Mucosa of rectum (tissue), 2 donors: ENCODE data around the gene TTC33.

Source experiments
- H3K27ac ChIP-seq, 2 donors: one replicate each; pipeline ENCODE4 v1.7.0; 2013; ENCODE audit warnings: inconsistent platforms in 2 of 2, low read depth in 2 of 2, low read length in 2 of 2
- H3K27me3 ChIP-seq, 2 donors: one replicate each; pipeline ENCODE4 v1.7.0; 2013; ENCODE audit warnings: low read length in 2 of 2; ENCODE audit not compliant: control insufficient read depth in 2 of 2, insufficient read depth in 2 of 2
- H3K36me3 ChIP-seq, 2 donors: one replicate each; pipeline ENCODE4 v1.7.0; 2013; ENCODE audit warnings: low read length in 2 of 2; ENCODE audit not compliant: control insufficient read depth in 2 of 2, insufficient read depth in 2 of 2
- H3K4me1 ChIP-seq, 2 donors: one replicate each; pipeline ENCODE4 v1.7.0; 2013; ENCODE audit warnings: low read length in 2 of 2, mild to moderate bottlenecking in 1 of 2; ENCODE audit not compliant: control insufficient read depth in 2 of 2, insufficient read depth in 2 of 2
- H3K4me3 ChIP-seq, 2 donors: one replicate each; pipeline ENCODE4 v1.7.0; 2013; ENCODE audit warnings: low read length in 2 of 2
- H3K9ac ChIP-seq, 2 donors: one replicate each; pipeline ENCODE4 v1.7.0; 2013; ENCODE audit warnings: low read length in 2 of 2, low read depth in 1 of 2, mild to moderate bottlenecking in 1 of 2
- H3K9me3 ChIP-seq, 2 donors: one replicate each; pipeline ENCODE4 v1.7.0; 2013; ENCODE audit warnings: low read length in 2 of 2; ENCODE audit not compliant: control insufficient read depth in 2 of 2
- donor health status: healthy.
- donor health status: Normal muscosa, but diverticular disease.

TTC33 gene

DNA sequence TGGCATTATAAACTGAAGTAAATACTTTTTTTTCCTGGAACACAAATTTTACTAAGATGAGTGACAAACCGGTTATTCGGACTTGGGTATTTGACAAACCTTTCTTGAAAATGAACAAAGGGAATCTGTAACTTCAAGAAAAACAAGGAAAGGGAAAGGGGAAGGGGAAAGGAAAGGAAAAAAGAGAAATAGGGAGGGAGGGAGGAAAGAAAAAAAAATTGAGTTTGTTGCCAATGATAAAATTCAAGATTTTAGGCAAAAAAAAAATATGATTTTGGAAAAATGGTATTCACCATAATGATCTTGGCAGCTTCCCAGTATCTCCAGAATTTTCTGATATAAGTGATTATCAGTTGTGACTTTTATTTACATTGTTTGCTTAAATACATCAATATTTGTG, 1.6 kb upstream of the TTC33 start:
- H3K4me1 ChIP-seq, result peaks cover 0 to 11% of the 10 kb centered on the region in 2 donors
- H3K4me3 ChIP-seq, result no peak overlapping the region
- no peaks in the 10 kb centered on the region for H3K27me3 ChIP-seq
- H3K27ac ChIP-seq, result no peak overlapping the region
- H3K36me3 ChIP-seq, result peaks cover 4 to 15% of the 10 kb centered on the region in 2 donors
- H3K9ac ChIP-seq, result no peak overlapping the region
- no peaks in the 10 kb centered on the region for H3K9me3 ChIP-seq

DNA sequence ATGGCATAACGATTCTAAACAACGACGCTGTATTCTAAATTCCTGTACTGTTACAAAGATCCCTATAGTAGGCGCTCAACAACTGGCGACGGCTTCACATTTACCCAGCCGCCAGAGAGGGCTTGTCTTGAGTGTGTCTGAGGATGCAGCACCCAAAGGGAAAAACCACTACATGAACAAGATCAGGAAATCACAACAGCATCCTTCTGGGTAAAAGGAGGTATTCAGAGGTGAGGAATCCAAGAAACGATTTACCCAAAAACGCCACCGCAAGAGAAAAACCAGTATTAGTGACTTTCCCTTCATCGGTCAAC, 711 bp downstream of the TTC33 start:
- H3K36me3 ChIP-seq, result peaks cover 0 to 6% of the 10 kb centered on the region in 2 donors
- no peaks in the 10 kb centered on the region for H3K9me3 ChIP-seq
- H3K27me3 ChIP-seq, result no peaks in the 10 kb centered on the region
- H3K27ac ChIP-seq, result peak overlapping the region; percentile 84 to 93
- peak overlapping the region; percentile 75 to 96 for H3K4me3 ChIP-seq
- peak overlapping the region; percentile 86 to 92 for H3K9ac ChIP-seq
- peaks cover 0 to 11% of the 10 kb centered on the region in 2 donors for H3K4me1 ChIP-seq

DNA sequence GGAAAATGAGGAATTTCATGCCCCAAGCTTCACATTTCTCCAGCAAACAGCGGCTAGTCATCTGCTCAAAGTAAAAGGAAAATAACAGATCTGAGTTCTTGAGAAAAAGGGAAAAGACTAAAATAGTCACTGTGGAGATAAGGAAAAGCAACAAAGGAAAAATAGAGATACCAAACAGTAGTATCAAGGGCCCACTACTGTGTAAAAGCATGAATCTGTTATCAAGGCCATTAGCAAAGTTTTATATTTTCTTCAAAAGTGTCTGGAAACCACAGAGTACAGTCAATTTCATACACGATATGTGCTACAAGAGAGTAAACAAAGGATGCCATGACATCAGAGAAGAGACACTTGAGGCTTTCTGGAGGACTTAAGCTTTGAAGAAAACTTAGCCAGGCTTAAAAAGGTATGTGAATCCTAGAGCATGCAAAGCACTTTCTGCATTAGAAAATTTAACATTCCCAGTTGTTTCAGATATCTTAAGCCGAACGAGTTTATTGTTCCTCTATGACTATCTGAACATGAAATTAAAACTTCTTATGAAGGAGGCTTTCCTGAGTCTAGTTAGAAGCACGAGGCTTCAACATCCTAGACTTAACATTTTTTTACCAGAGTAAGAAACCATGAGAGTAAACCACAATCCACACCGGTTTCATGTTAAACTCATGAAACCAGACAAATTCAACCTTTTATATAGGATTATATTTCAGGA, 1.2 kb downstream of the TTC33 start:
- peaks cover 0 to 6% of the 10 kb centered on the region in 2 donors for H3K36me3 ChIP-seq
- H3K9me3 ChIP-seq, result no peaks in the 10 kb centered on the region
- H3K4me3 ChIP-seq, result peak overlapping the region; percentile 75 to 96
- H3K4me1 ChIP-seq, result peaks cover 0 to 11% of the 10 kb centered on the region in 2 donors
- H3K9ac ChIP-seq, result peak overlapping the region; percentile 86 to 92
- H3K27me3 ChIP-seq, result no peaks in the 10 kb centered on the region
- peak overlapping the region; percentile 84 to 93 for H3K27ac ChIP-seq

DNA sequence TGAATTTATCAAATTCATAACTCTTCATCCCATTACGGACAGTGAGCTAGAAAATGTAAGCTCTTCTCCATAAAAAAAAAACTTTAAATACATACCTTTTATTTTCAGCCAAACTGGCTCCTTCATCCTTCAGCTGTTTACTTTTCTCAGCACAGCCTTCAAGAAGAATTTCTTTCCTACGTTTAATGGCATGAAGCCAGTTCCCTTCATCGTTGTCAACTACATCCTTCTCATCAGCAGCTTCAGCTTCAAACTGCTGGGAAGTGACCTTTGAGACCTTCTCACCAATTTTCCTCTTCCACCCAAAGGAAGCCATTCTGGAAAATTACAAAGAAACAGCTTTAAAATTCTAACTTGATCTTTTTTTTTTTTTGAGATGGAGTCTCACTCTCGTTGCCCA, 9.1 kb downstream of the TTC33 start:
- Histone ChIP-seq H3K27ac (no peak overlapping the region), H3K36me3 (peaks cover 2 to 5% of the 10 kb centered on the region in 2 donors)

DNA sequence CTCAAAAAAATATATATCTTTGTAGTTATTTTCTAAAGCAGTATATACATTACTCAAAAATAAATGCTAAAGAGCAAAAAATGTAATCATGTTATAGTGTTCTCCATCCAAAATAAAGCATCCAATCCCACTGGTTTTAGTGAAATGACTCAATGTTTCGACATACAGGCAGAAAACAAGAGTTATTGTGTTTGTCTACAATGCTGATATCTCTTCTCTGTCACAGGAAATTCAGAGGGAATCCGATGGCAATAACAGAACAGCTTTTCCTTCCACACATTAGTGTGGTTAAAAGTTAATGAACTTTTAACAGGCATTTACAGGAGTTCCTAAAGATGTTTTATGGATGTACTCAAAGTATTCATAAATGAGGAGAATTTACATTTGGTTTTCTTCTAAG, 12.0 kb downstream of the TTC33 start:
- Histone ChIP-seq H3K9me3 (peaks cover 2 to 4% of the 10 kb centered on the region in 2 donors), H3K27ac (no peak overlapping the region), H3K36me3 (peaks cover 9 to 12% of the 10 kb centered on the region in 2 donors), H3K27me3 (no peaks in the 10 kb centered on the region), H3K4me1 (no peaks in the 10 kb centered on the region), H3K9ac (no peak overlapping the region), H3K4me3 (no peak overlapping the region)

More for the DNA sequence above, 9.1 kb downstream of the TTC33 start:
- no peak overlapping the region for H3K9ac ChIP-seq
- no peaks in the 10 kb centered on the region for H3K4me1 ChIP-seq
- no peaks in the 10 kb centered on the region for H3K9me3 ChIP-seq
- no peak overlapping the region for H3K4me3 ChIP-seq
- no peaks in the 10 kb centered on the region for H3K27me3 ChIP-seq

DNA sequence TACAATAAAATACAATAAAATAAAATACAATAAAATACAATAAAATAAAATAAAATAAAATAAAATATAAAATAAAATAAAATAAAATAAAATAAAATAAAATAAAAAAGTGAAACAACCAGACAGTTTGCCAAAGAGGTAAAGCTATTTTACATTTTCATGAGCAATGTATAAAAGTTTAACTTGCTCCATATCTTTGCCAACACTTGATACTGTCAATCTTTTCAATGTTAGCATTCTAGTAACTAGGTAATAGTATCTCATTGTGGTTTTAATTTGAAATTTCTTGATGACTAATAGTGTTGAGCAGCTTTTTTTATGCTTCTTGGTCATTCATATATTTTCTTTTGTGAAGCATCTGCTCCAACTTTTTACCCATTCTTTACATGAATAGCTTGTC, 17.3 kb downstream of the TTC33 start:
- Histone ChIP-seq H3K4me1 (peaks cover 18 to 27% of the 10 kb centered on the region in 2 donors), H3K4me3 (no peak overlapping the region), H3K36me3 (peaks cover 4 to 12% of the 10 kb centered on the region in 2 donors), H3K27me3 (no peaks in the 10 kb centered on the region), H3K9ac (no peak overlapping the region), H3K9me3 (peaks cover 2 to 4% of the 10 kb centered on the region in 2 donors), H3K27ac (no peak overlapping the region)

DNA sequence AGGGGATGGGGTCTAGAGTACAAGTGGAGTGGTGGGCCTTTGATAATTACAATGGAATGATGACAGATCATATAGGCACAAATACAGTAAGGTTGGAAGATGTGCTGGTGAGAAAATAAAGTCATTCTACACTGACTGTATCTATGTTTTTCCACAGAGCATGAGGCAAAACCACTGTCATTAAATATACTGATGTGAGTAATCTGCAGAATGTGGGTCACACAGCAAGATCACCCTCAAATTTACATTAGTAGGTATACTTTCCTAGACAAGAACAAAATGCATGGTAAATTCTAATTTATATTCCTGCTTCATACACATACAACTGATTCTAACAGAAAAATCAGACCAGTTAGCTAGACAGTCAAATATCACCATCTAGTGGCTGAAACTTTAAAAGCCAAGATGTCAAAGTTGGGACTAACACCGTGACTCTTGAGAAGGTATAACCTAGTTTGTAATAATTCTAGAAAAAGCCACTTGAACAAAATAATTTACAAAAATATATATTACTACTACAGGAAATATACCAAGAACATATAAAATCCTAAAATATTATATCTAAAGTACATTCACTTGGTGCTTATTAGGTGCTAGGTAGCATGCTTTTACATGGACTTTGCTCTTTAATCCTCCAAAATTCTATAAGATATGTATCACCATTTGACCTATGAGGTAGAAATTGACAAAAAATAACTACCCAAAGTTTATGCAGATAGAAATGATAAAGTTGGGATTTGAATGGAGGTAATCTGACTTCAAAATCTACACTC, 19.5 kb downstream of the TTC33 start:
- H3K4me3 ChIP-seq, result no peak overlapping the region
- no peak overlapping the region for H3K27ac ChIP-seq
- no peak overlapping the region for H3K9ac ChIP-seq

DNA sequence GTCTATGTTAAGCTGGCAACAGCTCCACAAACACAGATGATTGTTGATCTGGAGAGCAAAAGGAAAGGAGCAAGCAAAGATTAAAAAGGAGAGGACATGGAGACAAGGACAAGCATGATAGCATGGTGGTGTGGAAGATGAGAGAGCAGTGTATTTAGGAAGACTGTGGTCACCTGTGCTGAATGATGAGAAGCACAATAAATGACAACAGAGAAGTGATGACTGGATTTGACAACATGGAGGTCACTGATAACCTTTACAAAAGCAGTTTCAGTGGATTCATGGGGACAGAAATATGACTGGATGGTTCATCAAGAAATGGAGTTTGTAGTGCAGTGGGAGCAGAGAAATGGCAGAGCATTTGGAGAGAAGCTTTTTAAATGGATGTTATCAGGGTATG, 20.2 kb downstream of the TTC33 start:
- peak overlapping the region; percentile 65 to 72 for H3K27ac ChIP-seq
- peaks cover 2 to 4% of the 10 kb centered on the region in 2 donors for H3K9me3 ChIP-seq
- H3K9ac ChIP-seq, result no peak overlapping the region
- no peaks in the 10 kb centered on the region for H3K27me3 ChIP-seq
- no peak overlapping the region for H3K4me3 ChIP-seq
- peaks cover 4% of the 10 kb centered on the region in 2 donors for H3K36me3 ChIP-seq
- H3K4me1 ChIP-seq, result peaks cover 22 to 42% of the 10 kb centered on the region in 2 donors

More for the DNA sequence above, 19.5 kb downstream of the TTC33 start:
- peaks cover 22 to 39% of the 10 kb centered on the region in 2 donors for H3K4me1 ChIP-seq
- H3K27me3 ChIP-seq, result no peaks in the 10 kb centered on the region
- peaks cover 2 to 4% of the 10 kb centered on the region in 2 donors for H3K9me3 ChIP-seq
- peaks cover 4 to 9% of the 10 kb centered on the region in 2 donors for H3K36me3 ChIP-seq

DNA sequence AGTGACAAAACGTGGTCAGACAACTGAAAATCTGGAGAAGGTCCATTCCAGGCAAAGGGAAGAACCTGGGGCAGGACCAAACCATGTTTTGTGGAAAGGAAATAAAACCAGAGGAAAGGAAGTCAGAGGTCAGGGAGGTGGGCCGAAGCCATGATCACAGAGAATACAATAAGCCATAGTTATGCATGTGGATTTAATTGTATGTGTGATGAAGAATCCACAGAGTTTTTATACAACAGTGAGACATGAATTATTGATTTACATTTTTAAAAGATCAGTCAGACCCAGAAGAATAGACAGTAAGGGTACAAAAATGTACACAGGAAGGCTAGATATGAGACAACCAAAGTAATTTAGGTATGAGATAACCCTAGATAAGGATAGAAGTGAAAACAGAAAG, 20.8 kb downstream of the TTC33 start:
- Histone ChIP-seq H3K27me3 (no peaks in the 10 kb centered on the region), H3K9me3 (peaks cover 2 to 4% of the 10 kb centered on the region in 2 donors), H3K27ac (peak overlapping the region; percentile 65 to 72), H3K4me1 (peaks cover 22 to 42% of the 10 kb centered on the region in 2 donors), H3K9ac (peak overlapping the region in 1 of 2 donors; percentile 28), H3K4me3 (no peak overlapping the region), H3K36me3 (peaks cover 0 to 4% of the 10 kb centered on the region in 2 donors)

DNA sequence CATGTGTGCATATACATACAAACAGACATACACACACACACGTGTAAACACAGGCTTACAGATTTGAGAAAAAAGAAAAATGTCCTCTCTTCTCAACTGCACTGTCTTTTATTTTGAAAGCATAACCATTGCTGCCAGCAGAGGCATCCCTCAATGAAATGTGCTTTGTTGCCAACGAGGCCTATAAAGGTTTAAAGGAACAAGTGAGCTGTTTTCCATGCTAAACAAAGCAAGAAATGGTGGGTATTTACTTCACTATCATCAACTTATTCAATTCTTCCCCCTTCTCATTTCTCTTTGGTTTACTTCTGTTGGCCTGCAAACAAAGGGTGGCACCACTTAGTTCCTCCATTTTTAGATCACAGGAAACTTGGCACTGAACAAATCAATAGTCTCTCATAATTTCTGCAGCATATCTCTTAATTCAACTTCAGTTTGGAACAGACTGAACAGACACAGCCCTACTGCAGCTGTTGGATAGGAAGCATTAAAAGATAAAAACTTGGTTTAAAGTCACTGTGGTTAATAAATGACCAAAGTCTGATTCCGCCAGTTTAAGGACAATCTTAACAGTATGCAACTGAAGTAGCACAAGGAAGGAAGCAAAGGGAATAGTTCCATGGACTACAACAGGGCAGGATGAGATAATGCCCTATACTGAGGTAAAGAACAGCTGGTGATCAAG, 21.7 kb downstream of the TTC33 start:
- no peaks in the 10 kb centered on the region for H3K27me3 ChIP-seq
- no peak overlapping the region for H3K4me3 ChIP-seq
- peaks cover 22 to 42% of the 10 kb centered on the region in 2 donors for H3K4me1 ChIP-seq
- H3K36me3 ChIP-seq, result no peaks in the 10 kb centered on the region
- no peaks in the 10 kb centered on the region for H3K9me3 ChIP-seq
- H3K9ac ChIP-seq, result no peak overlapping the region
- H3K27ac ChIP-seq, result peak overlapping the region; percentile 65 to 72
